ENCODE data around the gene GPX7. TPM values are rescaled to one million over a fixed set of nuclear protein-coding genes. Genes with fewer than 3 reads are reported as not detected.
A peak's percentile ranks its signal among the peaks of the same experiment; 100 is the strongest.

GPX7 gene
- not detected in 2 replicates for total RNA-seq (2014; rRNA removed)
- not detected for Bru-seq, nascent RNA
- not detected for BruChase-seq, experiment 1, labeled RNA remaining after a 6-hour chase
- not detected for BruChase-seq, experiment 2, labeled RNA remaining after a 2-hour chase
- long read RNA-seq: 0 reads

DNA sequence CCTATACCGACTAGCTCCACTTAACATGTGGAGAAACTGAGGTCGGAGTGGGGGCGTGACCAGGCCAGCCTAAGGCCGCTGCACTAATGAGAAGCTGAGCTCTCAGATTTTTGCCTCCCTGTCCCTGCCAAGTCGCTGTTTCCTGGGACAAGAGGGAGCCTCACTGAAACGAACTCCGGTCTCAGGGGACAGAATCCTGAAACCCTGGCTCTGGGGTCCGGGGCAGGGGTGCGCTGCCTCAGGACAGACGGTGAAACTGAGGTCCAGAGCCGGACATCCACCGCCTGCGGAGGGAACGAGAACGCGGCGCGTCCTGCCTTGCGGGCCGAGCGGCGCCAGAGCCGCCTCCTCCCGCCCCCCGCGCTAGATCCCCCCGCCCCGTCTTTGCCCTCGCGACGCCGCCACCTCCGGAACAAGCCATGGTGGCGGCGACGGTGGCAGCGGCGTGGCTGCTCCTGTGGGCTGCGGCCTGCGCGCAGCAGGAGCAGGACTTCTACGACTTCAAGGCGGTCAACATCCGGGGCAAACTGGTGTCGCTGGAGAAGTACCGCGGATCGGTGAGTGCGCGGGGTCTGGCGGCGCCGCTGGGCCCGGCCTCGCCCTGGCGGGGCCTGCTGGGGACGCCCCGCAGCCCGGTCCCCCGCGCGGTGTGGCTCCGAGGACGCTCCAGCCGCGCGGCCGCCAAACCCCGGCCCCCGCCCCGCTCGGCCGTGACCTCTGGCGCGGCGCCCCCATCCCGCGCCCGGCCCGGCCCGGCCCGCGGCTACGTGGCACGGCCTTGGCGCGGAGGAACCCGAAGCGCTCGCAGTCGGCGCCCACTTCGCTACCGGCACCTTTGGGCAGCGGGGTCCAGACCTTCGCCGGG is at the start of gene GPX7:
TSS of gene GPX7 (plus strand) at position 381 of the 865 bp plus-strand sequence. CDS start at position 420, 39 bp downstream.
- H3F3A ChIP-seq (ENCODE audit: low read length, unreplicated experiment): no peaks in the 10 kb centered on the region
- no peaks in the 10 kb centered on the region for H3K79me2 ChIP-seq (ENCODE audit: low read length)
- no peaks in the 10 kb centered on the region for H3K36me3 ChIP-seq (ENCODE audit: low read depth, low read length)
- H3K4me3 ChIP-seq (ENCODE audit: low read length): no peak within 1 kb of the TSS
- H3K9me3 ChIP-seq (ENCODE audit: low read length): no peaks in the 10 kb centered on the region
- POLR2A ChIA-PET (ENCODE audit: unreplicated experiment): no interaction called here
- no peaks in the 10 kb centered on the region for H3K27me3 ChIP-seq (ENCODE audit: low read length)
- H4K20me1 ChIP-seq (ENCODE audit: low read length): no peaks in the 10 kb centered on the region
- no peak within 1 kb of the TSS for H3K9ac ChIP-seq (ENCODE audit: low read length)
- CTCF ChIA-PET: no interaction called here
- TF ChIP-seq EZH2 (IDR thresholded peaks at IDR 0.05; ENCODE audit: low read length, unreplicated experiment): no peak
- TF ChIP-seq, protein P1, sequence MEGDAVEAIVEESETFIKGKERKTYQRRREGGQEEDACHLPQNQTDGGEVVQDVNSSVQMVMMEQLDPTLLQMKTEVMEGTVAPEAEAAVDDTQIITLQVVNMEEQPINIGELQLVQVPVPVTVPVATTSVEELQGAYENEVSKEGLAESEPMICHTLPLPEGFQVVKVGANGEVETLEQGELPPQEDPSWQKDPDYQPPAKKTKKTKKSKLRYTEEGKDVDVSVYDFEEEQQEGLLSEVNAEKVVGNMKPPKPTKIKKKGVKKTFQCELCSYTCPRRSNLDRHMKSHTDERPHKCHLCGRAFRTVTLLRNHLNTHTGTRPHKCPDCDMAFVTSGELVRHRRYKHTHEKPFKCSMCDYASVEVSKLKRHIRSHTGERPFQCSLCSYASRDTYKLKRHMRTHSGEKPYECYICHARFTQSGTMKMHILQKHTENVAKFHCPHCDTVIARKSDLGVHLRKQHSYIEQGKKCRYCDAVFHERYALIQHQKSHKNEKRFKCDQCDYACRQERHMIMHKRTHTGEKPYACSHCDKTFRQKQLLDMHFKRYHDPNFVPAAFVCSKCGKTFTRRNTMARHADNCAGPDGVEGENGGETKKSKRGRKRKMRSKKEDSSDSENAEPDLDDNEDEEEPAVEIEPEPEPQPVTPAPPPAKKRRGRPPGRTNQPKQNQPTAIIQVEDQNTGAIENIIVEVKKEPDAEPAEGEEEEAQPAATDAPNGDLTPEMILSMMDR (conservative IDR thresholded peaks at IDR 0.05; ENCODE audit: low read depth, low read length): no peak
- no peak for TF ChIP-seq EZH2phosphoT487 (IDR thresholded peaks at IDR 0.05; ENCODE audit: borderline replicate concordance, low read length)
- no peaks in the 10 kb centered on the region; the same call in 1 of the 2 replicates for H3K4me1 ChIP-seq (ENCODE audit: insufficient read depth, low read length)
- ATAC-seq (no peak), DNase-seq (no peak)
- no TSS peak for BruUV-seq (replicated peaks)
- intact Hi-C loops (cut with micrococcal nuclease): no loop called here
- no peaks in the 10 kb centered on the region for H3K9me2 ChIP-seq (replicated peaks; ENCODE audit: low read length)
- no peak within 1 kb of the TSS for H2AFZ ChIP-seq (ENCODE audit: low read length)
- H3K4me2 ChIP-seq (ENCODE audit: low read length): no peak within 1 kb of the TSS
- H3K27ac ChIP-seq (ENCODE audit: low read length): no peak within 1 kb of the TSS

DNA sequence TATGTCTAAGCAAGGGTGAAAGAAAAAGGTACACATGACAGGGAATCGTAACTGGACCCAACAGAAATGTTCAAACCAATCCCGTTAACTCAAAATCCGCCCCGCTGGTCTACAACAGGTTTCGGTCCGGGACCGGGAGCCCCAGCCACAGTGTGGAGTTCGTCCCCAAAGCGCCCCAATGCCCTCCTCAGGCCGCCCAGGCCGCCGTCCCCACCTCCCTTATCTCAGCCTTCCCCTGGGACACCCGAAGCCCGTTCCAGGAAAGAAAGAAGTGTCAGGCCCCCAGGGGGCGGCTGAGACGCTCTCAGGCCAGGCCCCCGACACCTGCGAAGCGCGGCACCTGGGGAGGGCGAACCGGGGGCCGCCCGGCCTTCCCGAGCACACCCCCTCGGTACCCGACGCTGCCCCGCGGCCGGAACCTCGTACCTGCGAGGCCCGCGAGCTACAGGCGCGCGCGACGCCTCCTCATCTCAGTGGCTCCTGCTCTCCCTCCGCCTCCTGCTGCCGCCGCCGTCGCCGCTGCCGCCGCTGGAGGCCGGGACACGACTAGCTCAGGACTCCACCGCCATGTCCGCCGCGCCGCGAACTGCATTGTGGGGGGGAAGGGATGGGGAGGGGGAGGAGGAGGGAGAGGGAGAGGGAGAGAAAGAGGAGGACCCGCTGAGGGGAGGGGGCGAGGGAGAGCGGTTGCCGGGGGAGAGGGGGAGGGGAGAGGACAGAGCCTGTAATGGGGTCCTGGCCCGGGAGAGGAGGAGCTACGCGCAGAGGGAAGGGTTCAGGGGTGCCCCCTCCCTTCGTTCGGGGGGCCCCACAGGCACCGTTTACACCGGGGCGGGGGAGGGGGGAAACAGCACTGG is 49.4 kb upstream of the GPX7 start, which contains the start of gene TUT4:
TSS of gene TUT4 (minus strand) at position 588 of the 857 bp plus-strand sequence. CDS start 26,812 bp downstream, outside the sequence.
- ChIA-PET POLR2A (ENCODE audit: unreplicated experiment) (interaction anchor here (0.6 kb wide), 1 partner anchor 150 kb away, joined by 11 read pairs; no protein-coding TSS in a partner anchor), CTCF (interaction anchor here (0.6 kb wide), 1 partner anchor 65 kb away, joined by 5 read pairs; no protein-coding TSS in a partner anchor)
- peak within 1 kb of the TSS; percentile 92 for H2AFZ ChIP-seq (ENCODE audit: low read length)
- peak; percentile 58 for ATAC-seq
- intact Hi-C loops (cut with micrococcal nuclease): loop anchor here (1.0 to 5.0 kb wide), 2 partner anchors 110 to 135 kb away; no protein-coding TSS in a partner anchor
- H3K79me2 ChIP-seq (ENCODE audit: low read length): peaks cover 51% of the 10 kb centered on the region
- peak; percentile 66 for DNase-seq
- no TSS peak for BruUV-seq (replicated peaks)
- H3K9me2 ChIP-seq (replicated peaks; ENCODE audit: low read length): no peaks in the 10 kb centered on the region
- H3K9me3 ChIP-seq (ENCODE audit: low read length): no peaks in the 10 kb centered on the region
- H3F3A ChIP-seq (ENCODE audit: low read length, unreplicated experiment): no peaks in the 10 kb centered on the region
- peak within 1 kb of the TSS; percentile 83 for H3K9ac ChIP-seq (ENCODE audit: low read length)
- H3K27ac ChIP-seq (ENCODE audit: low read length): peak within 1 kb of the TSS; percentile 48
- TF ChIP-seq EZH2phosphoT487 (IDR thresholded peaks at IDR 0.05; ENCODE audit: borderline replicate concordance, low read length): no peak
- TF ChIP-seq, protein P1 (conservative IDR thresholded peaks at IDR 0.05; ENCODE audit: low read depth, low read length): peak; percentile 12; the same call in 1 of the 2 replicates
- H3K4me1 ChIP-seq (ENCODE audit: insufficient read depth, low read length): peaks cover 11% of the 10 kb centered on the region
- H3K36me3 ChIP-seq (ENCODE audit: low read depth, low read length): no peaks in the 10 kb centered on the region
- peak within 1 kb of the TSS; percentile 91 for H3K4me2 ChIP-seq (ENCODE audit: low read length)
- no peaks in the 10 kb centered on the region for H3K27me3 ChIP-seq (ENCODE audit: low read length)
- peak within 1 kb of the TSS; percentile 82 for H3K4me3 ChIP-seq (ENCODE audit: low read length)
- peaks cover 20% of the 10 kb centered on the region for H4K20me1 ChIP-seq (ENCODE audit: low read length)
